ENCODE results near the gene LRRTM4.
"Not testable (repeated sequence)": the region's sequence is repeated elsewhere in the genome, so short reads cannot be mapped to it uniquely, and the experiment has no call there.

LRRTM4 gene

GRCh38 chr2:77144772-77145171, 377.4 kb downstream of the LRRTM4 start:
- CTCF ChIA-PET, result no interaction called here
- H3K27ac Mint-ChIP-seq, result no peak overlapping the region
- no peak for DNase-seq
- H3K4me3 Mint-ChIP-seq, result no peak overlapping the region
- H3K4me1 Mint-ChIP-seq, result no peaks in the 10 kb centered on the region
- H3K9me3 Mint-ChIP-seq, result peaks cover 13% of the 10 kb centered on the region
- no peaks in the 10 kb centered on the region for H3K27me3 Mint-ChIP-seq
- no peaks in the 10 kb centered on the region for H3K36me3 Mint-ChIP-seq

- no peak for DNase-seq
- H3K4me1 Mint-ChIP-seq, result no peaks in the 10 kb centered on the region
- H3K27me3 Mint-ChIP-seq, result no peaks in the 10 kb centered on the region
- CTCF ChIA-PET, result no interaction called here
- H3K4me3 Mint-ChIP-seq, result no peak overlapping the region
- peaks cover 26% of the 10 kb centered on the region for H3K9me3 Mint-ChIP-seq
- H3K27ac Mint-ChIP-seq, result no peak overlapping the region
- no peaks in the 10 kb centered on the region for H3K36me3 Mint-ChIP-seq
These were observed 380.0 kb downstream of the LRRTM4 start for GRCh38 chr2:77142141-77142540.

- H3K4me3 Mint-ChIP-seq, H3K36me3 Mint-ChIP-seq, CTCF ChIA-PET, DNase-seq, H3K27me3 Mint-ChIP-seq, H3K4me1 Mint-ChIP-seq, H3K27ac Mint-ChIP-seq: not testable (repeated sequence)
- peaks cover 14% of the 10 kb centered on the region for H3K9me3 Mint-ChIP-seq
These were observed 393.7 kb downstream of the LRRTM4 start for GRCh38 chr2:77128479-77128878.

DNA sequence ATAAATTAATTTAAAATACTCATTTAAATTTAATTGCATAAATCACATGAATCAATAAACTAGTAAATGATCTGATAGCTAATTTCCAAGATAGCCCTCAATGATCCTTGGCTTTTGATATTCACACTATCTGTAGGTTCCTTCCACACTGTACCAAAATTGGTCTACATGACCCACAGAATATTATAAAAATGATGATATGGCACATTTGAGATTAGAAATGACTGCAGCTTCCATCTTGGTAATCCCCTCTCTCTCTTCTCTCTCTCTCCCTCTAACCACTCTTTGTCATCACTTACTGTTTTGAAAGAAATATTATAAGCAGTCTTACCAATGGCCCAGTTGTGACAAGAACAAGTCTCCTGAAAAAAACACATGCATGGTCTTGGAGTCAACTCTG, 394.8 kb downstream of the LRRTM4 start:
- Mint-ChIP-seq H3K9me3 (peaks cover 14% of the 10 kb centered on the region), H3K36me3 (no peaks in the 10 kb centered on the region), H3K4me3 (no peak overlapping the region), H3K4me1 (no peaks in the 10 kb centered on the region), H3K27ac (no peak overlapping the region), H3K27me3 (no peaks in the 10 kb centered on the region)
- CTCF ChIA-PET, result no interaction called here
- no peak for DNase-seq

- H3K36me3 Mint-ChIP-seq, result no peaks in the 10 kb centered on the region
- no peak for DNase-seq
- H3K4me1 Mint-ChIP-seq, result no peaks in the 10 kb centered on the region
- no peak overlapping the region for H3K4me3 Mint-ChIP-seq
- no peaks in the 10 kb centered on the region for H3K27me3 Mint-ChIP-seq
- CTCF ChIA-PET, result no interaction called here
- peaks cover 10% of the 10 kb centered on the region for H3K9me3 Mint-ChIP-seq
- H3K27ac Mint-ChIP-seq, result no peak overlapping the region
These were observed 400.7 kb downstream of the LRRTM4 start for GRCh38 chr2:77121518-77121917.

- CTCF ChIA-PET, result no interaction called here
- H3K36me3 Mint-ChIP-seq, result no peaks in the 10 kb centered on the region
- no peak overlapping the region for H3K4me3 Mint-ChIP-seq
- peaks cover 17% of the 10 kb centered on the region for H3K9me3 Mint-ChIP-seq
- H3K4me1 Mint-ChIP-seq, result no peaks in the 10 kb centered on the region
- no peak overlapping the region for H3K27ac Mint-ChIP-seq
- H3K27me3 Mint-ChIP-seq, result no peaks in the 10 kb centered on the region
- DNase-seq, result no peak
These were observed 402.8 kb downstream of the LRRTM4 start for GRCh38 chr2:77119333-77119732.

DNA sequence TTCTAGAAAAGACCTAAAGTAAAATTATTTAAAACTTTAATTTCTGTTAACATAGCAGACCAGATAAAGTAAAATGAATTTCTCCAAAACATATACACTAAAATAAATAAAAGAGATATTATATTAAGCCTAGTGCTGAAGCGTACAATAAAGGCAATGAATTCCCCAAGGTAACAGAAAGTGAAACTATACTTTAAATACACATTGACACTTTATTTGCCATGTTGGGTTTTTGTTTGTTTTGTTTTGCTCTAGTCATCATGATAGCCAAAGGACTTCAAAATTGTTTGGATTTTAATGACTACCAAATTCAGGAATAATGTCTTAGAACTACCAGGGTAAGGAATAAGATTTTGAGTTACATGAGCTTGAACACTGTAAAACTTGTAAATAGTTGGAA, 413.3 kb downstream of the LRRTM4 start:
- H3K36me3 Mint-ChIP-seq, result no peaks in the 10 kb centered on the region
- H3K27ac Mint-ChIP-seq, result no peak overlapping the region
- CTCF ChIA-PET, result no interaction called here
- H3K4me3 Mint-ChIP-seq, result no peak overlapping the region
- H3K4me1 Mint-ChIP-seq, result no peaks in the 10 kb centered on the region
- H3K27me3 Mint-ChIP-seq, result no peaks in the 10 kb centered on the region
- DNase-seq, result no peak
- peaks cover 13% of the 10 kb centered on the region for H3K9me3 Mint-ChIP-seq

- H3K4me1 Mint-ChIP-seq, result no peaks in the 10 kb centered on the region
- no peak overlapping the region for H3K27ac Mint-ChIP-seq
- no peaks in the 10 kb centered on the region for H3K27me3 Mint-ChIP-seq
- no peak overlapping the region for H3K4me3 Mint-ChIP-seq
- peaks cover 7% of the 10 kb centered on the region for H3K9me3 Mint-ChIP-seq
- no peaks in the 10 kb centered on the region for H3K36me3 Mint-ChIP-seq
- DNase-seq, result no peak
- CTCF ChIA-PET, result no interaction called here
These were observed 417.2 kb downstream of the LRRTM4 start for GRCh38 chr2:77105008-77105407.

- DNase-seq, result no peak
- no peaks in the 10 kb centered on the region for H3K4me1 Mint-ChIP-seq
- no peak overlapping the region for H3K27ac Mint-ChIP-seq
- H3K9me3 Mint-ChIP-seq, result peaks cover 9% of the 10 kb centered on the region
- H3K36me3 Mint-ChIP-seq, result no peaks in the 10 kb centered on the region
- H3K4me3 Mint-ChIP-seq, result no peak overlapping the region
- no peaks in the 10 kb centered on the region for H3K27me3 Mint-ChIP-seq
- CTCF ChIA-PET, result no interaction called here
These were observed 417.6 kb downstream of the LRRTM4 start for GRCh38 chr2:77104554-77104953.

DNA sequence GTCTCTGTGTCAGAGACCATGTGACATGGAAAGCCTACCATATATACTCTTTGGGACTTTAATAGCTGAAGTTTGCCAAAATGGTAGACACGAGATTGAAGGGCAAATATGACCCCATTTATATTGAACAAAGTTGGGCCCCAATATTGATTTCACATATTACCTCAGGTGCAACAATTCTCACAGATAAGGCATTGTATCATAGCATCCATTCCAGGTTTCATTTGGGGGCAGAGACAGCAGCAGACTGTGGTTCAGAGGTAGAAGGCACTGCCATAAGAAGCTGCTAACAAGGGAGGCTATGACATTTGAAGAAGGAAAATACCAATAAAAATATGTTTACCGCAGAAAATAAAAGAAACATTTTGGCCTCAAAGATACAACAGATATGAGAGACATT, 419.2 kb downstream of the LRRTM4 start:
- H3K27me3 Mint-ChIP-seq, result no peaks in the 10 kb centered on the region
- peaks cover 9% of the 10 kb centered on the region for H3K9me3 Mint-ChIP-seq
- no peak overlapping the region for H3K27ac Mint-ChIP-seq
- CTCF ChIA-PET, result no interaction called here
- H3K4me1 Mint-ChIP-seq, result no peaks in the 10 kb centered on the region
- H3K36me3 Mint-ChIP-seq, result no peaks in the 10 kb centered on the region
- no peak overlapping the region for H3K4me3 Mint-ChIP-seq
- no peak for DNase-seq

DNA sequence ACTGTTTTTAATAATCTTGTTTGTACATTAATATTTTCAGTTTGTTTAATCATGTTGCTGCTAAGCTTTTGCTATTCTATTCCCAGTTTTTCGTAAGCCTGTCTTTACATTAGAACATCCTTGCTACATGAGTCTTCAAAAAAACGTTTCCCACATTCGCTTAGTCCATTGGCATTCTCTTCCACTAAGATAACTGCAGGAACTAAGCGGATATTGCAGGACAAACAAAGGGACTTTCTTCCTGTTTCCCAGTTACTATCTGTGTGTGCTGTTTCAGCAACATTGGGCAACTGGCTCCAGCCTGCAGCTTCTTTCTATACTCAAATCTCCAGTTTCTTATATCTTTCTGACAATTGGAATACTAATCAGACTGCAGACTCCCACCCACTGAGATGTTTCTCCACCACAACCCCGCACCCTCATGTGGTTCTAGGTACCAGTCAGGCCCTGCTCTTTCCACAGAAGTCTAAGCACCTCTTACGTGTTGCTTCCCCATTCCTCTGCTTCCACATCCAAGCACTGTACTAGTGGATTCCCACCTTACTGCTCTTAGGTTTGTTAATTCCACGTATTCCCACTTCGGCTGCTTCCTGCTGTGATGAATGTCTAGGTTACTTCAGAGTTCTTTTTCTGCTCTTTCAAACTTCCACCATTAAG, 420.3 kb downstream of the LRRTM4 start:
- peaks cover 9% of the 10 kb centered on the region for H3K9me3 Mint-ChIP-seq
- no peak overlapping the region for H3K4me3 Mint-ChIP-seq
- no peaks in the 10 kb centered on the region for H3K4me1 Mint-ChIP-seq
- DNase-seq, result no peak
- H3K27ac Mint-ChIP-seq, result no peak overlapping the region
- H3K27me3 Mint-ChIP-seq, result no peaks in the 10 kb centered on the region
- no peaks in the 10 kb centered on the region for H3K36me3 Mint-ChIP-seq
- CTCF ChIA-PET, result no interaction called here

GRCh38 chr2:77099961-77100360, 422.2 kb downstream of the LRRTM4 start:
- no peaks in the 10 kb centered on the region for H3K27me3 Mint-ChIP-seq
- no peaks in the 10 kb centered on the region for H3K4me1 Mint-ChIP-seq
- DNase-seq, result no peak
- no peaks in the 10 kb centered on the region for H3K36me3 Mint-ChIP-seq
- H3K4me3 Mint-ChIP-seq, result no peak overlapping the region
- H3K27ac Mint-ChIP-seq, result no peak overlapping the region
- CTCF ChIA-PET, result no interaction called here
- peaks cover 9% of the 10 kb centered on the region for H3K9me3 Mint-ChIP-seq

- H3K36me3 Mint-ChIP-seq, H3K9me3 Mint-ChIP-seq, H3K4me3 Mint-ChIP-seq, CTCF ChIA-PET, H3K27ac Mint-ChIP-seq, DNase-seq, H3K4me1 Mint-ChIP-seq, H3K27me3 Mint-ChIP-seq: not testable (repeated sequence)
These were observed 426.7 kb downstream of the LRRTM4 start for GRCh38 chr2:77095525-77095924.

GRCh38 chr2:77095096-77095495, 427.1 kb downstream of the LRRTM4 start:
- H3K27me3 Mint-ChIP-seq, result no peaks in the 10 kb centered on the region
- CTCF ChIA-PET, result no interaction called here

DNA sequence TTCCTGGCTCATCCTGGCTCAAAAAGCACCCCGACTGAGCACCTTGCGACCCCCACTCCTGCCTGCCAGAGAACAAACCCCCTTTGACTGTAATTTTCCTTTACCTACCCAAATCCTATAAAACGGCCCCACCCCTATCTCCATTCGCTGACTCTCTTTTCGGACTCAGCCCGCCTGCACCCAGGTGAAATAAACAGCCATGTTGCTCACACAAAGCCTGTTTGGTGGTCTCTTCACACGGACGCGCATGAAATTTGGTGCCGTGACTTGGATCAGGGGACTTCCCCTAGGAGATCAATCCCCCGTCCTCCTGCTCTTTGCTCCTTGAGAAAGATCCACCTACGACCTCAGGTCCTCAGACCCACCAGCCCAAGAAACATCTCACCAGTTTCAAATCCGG, 433.8 kb downstream of the LRRTM4 start:
- H3K4me1 Mint-ChIP-seq, DNase-seq, H3K27me3 Mint-ChIP-seq, H3K36me3 Mint-ChIP-seq, CTCF ChIA-PET, H3K4me3 Mint-ChIP-seq, H3K27ac Mint-ChIP-seq: not testable (repeated sequence)
- H3K9me3 Mint-ChIP-seq, result peaks cover 21% of the 10 kb centered on the region

More at GRCh38 chr2:77095096-77095495, 427.1 kb downstream of the LRRTM4 start:
- Mint-ChIP-seq H3K4me1 (no peaks in the 10 kb centered on the region), H3K4me3 (no peak overlapping the region), H3K27ac (no peak overlapping the region), H3K9me3 (peaks cover 11% of the 10 kb centered on the region), H3K36me3 (no peaks in the 10 kb centered on the region)
- DNase-seq, result no peak

DNA sequence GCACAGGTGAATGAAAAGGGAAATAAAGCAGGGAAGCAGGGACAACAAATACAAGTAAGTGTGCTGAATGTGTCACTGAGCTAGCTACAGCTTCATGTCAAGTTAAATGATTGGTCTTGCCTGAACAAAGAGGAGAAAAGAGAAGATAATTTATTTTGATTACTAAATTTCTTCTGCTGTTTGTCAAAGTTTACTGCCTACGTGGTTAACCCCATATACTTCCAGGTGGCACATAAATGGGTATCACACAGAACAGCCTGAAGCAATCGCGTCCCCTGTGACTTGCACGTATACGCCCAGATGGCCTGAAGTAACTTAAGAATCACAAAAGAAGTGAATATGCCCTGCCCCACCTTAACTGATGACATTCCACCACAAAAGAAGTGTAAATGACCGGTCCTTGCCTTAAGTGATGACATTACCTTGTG, 434.2 kb downstream of the LRRTM4 start:
- H3K9me3 Mint-ChIP-seq, result peaks cover 19% of the 10 kb centered on the region
- no peaks in the 10 kb centered on the region for H3K27me3 Mint-ChIP-seq
- H3K27ac Mint-ChIP-seq, result no peak overlapping the region
- no peaks in the 10 kb centered on the region for H3K4me1 Mint-ChIP-seq
- no peaks in the 10 kb centered on the region for H3K36me3 Mint-ChIP-seq
- H3K4me3 Mint-ChIP-seq, result no peak overlapping the region
- no peak for DNase-seq
- CTCF ChIA-PET, result no interaction called here
